HCEC 1CT (cell line): ENCODE data around the gene CHCHD6.
"Not testable (repeated sequence)": the region's sequence is repeated elsewhere in the genome, so short reads cannot be mapped to it uniquely, and the experiment has no call there.

Source experiments
- DNase-seq: peaks from one replicate; pipeline ENCODE4 v3.0.0-alpha.2; 2017

CHCHD6 gene

DNA sequence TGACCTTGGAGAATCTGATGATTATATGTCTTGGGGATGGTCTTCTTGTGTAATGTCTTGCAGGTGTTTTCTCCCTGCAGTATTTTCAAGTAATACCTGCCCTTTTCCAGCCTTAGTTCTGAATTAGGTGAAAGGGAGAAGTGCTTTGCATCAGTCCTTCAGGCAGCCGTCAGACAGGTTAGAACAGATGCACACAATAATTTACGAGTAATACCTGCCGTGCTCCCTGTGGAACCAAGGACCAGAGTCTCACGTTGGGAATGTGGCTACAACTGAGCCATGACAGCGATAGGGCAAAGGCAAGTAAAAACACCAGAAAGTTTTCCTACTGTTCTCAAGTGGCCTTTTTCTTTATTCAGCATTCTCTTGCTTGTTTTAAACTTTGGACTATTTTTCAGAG lies 69.1 kb downstream of the CHCHD6 start:
- no peak for DNase-seq

DNA sequence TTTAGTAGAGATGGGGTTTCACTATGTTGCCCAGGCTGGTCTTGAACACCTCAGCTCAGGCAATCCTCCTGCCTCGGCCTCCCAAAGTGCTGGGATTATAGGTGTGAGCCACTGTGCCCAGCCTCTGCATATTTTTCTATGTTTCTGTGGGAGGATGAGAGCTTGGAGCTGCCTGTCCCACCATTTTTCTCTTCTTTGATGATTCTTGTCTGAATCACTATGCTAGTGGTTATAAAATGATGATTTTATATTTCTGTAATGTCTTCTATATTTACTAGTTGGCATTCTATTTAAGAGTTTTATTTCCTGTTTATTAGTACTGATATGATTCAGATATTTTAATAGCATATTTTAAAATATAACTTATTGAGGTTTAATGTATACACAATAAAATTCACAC lies 69.7 kb downstream of the CHCHD6 start:
- DNase-seq = peak; percentile 53

DNA sequence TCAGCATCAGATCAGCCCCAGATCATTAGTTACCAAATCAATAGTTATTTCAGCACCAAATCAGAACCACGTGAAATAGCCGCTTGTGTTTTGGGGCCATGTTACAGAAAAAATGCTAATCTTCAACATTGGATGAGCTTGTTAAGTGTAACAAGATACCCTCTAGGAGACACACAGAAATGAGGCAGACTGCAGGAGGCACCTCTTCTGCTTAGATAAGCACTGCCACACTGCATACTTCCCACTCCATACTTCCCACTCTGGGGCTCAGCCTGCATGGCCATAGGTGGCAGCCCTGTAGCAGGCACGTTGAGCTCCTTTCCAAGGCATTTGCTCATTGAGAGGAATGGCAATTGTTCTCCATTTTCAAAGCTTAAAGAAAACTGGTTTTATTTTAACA lies 73.3 kb downstream of the CHCHD6 start:
- no peak for DNase-seq

- DNase-seq = no peak
Observed at GRCh38 chr3:126780666-126781065, 76.6 kb downstream of the CHCHD6 start.

DNA sequence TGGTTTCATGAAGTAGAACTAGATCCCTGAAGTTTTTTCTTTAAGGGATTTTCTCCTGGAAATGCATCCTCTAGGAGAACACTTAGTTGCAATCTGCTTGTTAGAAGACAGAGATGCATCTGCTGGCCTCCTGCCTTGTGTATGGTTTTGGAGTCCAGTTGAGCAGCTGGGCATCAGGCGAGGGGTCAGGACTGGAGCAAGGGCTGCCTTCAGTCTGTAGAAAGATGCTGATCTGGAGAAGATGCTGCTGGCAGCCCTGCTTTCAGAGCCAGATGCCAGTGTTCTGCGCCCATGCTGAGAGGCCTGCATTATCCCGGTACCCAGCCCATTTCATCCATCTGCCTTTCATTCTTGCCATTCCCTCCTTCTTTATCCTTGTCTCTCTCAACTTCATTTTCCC lies 77.4 kb downstream of the CHCHD6 start:
- DNase-seq = no peak

DNA sequence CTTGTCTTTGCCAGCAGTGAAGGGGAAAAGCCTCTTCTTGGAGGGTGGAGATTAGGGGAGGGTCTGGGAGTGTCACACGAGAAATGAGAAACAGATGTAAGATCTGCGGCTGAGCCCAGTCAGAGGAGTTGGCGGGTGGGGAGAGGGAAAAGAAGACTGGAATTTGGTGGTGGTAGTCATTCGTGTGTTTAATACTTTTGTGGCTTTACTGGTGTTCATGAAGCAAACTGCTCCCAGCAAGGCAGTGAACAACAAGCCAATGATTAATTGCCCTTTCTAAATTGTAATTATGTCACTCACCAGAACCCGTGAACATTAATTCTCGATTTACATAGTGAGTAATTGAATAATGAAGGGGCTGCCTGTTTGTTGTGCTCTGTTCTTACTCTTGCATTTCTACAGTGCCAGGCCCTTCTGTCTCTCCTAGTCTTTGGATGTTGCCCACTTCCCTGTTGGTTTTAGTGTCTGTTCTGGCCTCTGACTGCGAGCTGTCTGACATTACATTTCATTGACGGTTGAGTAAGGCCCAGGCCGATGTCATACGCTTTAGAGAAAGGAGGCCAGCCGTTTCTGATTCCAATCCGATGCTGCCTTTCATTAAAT lies 78.0 kb downstream of the CHCHD6 start:
- DNase-seq = peak; percentile 82

DNA sequence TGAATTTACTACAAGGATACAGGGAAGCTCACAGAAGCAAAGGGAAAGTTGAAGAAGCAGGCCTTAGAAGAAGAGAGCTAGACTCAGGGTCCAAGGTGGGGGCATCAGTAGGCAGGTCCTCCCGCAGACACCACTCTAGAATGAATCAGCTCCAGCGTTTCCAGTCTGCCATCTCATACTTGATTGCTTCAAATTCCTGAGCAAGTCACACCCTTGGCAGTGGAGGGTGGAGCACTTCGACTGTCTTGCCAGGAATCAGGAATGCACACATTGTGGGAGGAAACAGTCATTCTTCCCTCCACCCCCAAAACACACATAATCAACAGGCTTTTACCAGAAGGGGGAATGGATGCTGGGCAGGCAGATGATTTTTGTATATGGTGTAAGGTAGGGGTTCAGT lies 78.5 kb downstream of the CHCHD6 start:
- peak; percentile 90 for DNase-seq

GRCh38 chr3:126784254-126784653 lies 80.2 kb downstream of the CHCHD6 start:
- DNase-seq = no peak

GRCh38 chr3:126791320-126791719 lies 87.3 kb downstream of the CHCHD6 start:
- DNase-seq = not testable (repeated sequence)

- no peak for DNase-seq
Observed at GRCh38 chr3:126792998-126793397, 89.0 kb downstream of the CHCHD6 start.

DNA sequence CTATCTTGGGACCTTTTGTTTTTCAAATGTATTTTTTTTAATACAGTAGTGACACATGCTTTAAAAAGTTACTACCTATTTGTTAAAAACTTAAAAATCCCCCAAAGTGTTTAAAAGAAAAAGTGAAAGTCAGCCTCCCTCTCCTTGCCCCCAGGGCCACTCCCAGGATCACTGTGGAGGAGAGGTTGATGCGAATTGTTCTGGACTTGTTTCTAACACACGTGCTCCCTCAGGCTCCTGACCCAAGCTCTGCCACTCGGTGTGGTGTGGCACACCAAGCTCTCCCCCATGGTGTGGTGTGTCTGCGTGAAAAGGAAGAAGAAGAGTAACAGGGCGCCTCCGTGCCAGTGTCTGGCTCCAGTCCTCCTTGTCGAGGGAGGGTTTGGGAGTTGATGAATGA lies 93.5 kb downstream of the CHCHD6 start:
- no peak for DNase-seq

DNA sequence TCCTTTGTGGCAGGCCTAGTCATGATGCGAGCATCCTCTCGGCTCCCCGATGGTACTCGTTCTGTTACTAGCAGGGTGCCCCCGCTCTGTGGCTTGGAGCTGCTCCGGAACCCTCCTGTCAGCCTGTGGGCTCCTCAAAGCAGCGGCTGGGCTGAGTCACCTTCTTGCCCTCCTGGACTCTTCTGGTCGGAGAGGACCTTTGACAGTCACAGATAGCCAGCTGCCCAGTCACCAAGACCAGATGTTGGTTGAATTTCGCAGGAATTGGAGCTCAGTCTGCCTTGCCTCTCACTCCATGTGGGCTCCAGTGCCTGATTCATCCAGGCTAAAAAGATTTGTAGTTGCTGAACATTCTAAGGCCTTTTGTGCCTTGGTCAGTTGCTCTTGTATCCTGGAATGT lies 94.5 kb downstream of the CHCHD6 start:
- no peak for DNase-seq

- no peak for DNase-seq
Observed at GRCh38 chr3:126799099-126799498, 95.1 kb downstream of the CHCHD6 start.

GRCh38 chr3:126801312-126801711 lies 97.3 kb downstream of the CHCHD6 start:
- DNase-seq = not testable (repeated sequence)

GRCh38 chr3:126807795-126808194 lies 103.8 kb downstream of the CHCHD6 start:
- peak; percentile 11 for DNase-seq

DNA sequence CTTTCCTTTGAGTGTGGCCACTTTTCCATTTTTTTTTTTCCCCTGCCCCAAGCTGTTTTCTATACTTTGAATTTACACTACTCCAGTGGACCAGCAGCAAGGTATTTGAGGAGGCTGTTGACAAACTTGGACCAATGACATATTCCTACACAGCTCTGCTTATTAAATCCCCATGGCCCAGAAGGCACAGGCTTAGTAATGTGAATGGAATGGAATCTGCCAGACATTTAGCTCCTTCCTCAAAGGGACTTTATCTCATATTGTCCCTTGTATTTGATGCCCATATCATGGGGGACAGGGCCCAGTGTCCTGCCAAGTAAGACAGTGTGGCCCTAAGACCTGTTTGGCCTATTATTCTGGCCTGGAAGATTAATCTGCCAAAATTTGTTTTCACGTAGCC lies 107.5 kb downstream of the CHCHD6 start:
- DNase-seq = peak; percentile 23

DNA sequence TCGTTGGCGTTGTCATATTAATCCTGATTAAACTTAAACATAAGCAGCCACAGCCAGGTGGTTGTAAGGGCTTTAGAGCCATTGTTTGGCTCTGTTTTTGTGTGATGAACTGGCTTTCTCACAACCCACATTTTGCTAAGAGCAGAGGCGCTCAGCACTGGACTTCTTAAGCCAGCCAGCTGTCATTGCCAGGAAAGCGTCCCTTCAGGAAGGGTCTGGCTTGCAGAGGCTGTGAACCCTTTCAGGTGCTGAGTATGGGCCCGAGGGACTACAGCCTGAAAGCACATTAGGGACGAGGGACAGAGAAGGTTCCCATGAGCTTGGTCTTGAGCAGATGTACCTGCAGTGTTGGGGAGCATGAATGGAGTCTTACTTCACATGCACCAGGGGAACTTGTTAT lies 112.3 kb downstream of the CHCHD6 start:
- no peak for DNase-seq

- DNase-seq = no peak
Observed at GRCh38 chr3:126816986-126817777, 113.1 kb downstream of the CHCHD6 start.

DNA sequence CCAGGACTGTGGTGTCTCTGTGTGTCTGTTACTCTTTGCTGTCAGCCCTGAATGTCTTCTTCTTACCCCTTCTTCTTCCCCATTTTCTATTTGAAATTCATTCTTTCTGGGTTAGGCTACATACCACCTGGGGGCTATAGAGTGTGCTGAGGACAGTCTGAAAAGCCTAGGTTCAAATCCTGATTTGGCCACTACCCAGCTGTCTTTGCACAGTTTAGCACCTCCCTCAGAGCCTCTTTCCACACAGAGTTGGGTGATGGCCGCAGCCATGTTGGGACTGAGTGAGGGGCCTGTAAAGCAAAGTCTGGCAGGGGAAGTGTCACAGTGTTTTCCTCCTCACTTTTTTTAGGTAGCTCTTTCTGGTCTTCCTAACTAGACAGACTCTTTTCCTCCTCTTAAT lies 113.7 kb downstream of the CHCHD6 start:
- no peak for DNase-seq

- no peak for DNase-seq
Observed at GRCh38 chr3:126818400-126819095, 114.5 kb downstream of the CHCHD6 start.

GRCh38 chr3:126826693-126827092 lies 122.7 kb downstream of the CHCHD6 start:
- DNase-seq = no peak

DNA sequence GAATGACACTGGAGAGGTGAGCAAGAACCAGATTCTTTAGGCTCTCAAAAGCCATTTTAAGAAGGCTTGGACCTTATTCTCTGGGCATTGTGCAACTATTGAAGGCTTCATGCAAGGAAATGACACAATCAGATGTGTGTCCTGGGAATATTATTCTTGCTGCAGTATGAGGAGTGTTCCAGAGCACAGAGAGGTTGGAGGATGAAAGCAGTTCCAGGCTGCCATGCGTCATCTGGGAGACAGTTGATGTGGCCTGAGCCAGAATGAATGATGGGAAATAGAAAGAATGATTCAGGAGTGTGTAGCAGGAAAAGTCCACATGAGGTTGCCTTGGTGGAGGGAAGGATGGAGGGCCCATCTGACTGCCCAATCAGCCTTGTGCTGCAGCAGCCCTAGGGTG lies 123.1 kb downstream of the CHCHD6 start:
- DNase-seq = no peak

DNA sequence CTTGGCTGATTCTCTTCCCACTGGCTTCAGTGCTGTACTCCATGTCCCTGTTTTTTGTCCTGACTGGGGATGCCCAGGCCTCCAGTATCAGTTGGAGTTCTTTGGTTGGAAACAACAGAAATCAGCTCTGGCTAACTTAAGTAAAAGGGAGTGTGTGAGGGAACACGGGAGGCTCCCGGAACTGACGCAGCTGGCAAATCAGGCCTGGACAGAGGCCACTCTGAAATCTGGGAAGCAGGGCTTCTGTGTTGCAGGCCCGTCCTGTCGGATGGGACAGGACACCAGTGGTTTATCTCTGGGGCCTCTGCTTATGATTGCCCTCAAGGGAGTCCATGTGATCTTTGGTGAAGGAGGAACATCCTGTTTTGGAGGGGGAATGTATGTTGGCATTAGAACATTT lies 124.3 kb downstream of the CHCHD6 start:
- DNase-seq = no peak

DNA sequence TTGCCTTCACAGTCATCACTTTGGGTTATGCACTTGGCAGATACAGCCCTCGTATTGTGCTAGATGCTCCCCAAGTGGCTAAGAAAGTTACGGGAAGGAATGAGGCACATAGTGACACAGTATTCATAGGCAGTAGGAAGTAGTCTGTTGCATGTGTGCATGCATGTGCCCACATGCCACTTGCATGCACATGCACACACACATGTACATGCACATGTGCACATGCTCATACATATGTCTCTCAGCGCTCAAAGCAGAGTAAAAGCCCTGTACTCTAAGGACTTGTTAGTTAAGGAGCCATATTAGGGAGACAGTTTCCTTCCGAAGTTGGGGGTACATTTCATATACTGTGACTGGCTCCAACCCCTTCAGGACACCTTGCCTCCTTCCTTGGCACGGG lies 128.9 kb downstream of the CHCHD6 start:
- no peak for DNase-seq
